OCI-LY7 (cell line): ENCODE data around the gene ASIC2. TPM values are rescaled to one million over a fixed set of nuclear protein-coding genes. Genes with fewer than 3 reads are reported as not detected.

Experiments used
- BruUV-seq: library from RNA; stranded (reverse); fragments of 400-500 nt; replicated peaks from 2 replicates; lab custom pipeline; 2021; lab: Mats Ljungman, UMichigan
- CTCF ChIA-PET: fragments of 300-600 bp; sonication (Branson Sonifier 250); formaldehyde crosslinking; loops from one replicate; lab custom pipeline; 2022; ENCODE audit warnings: antibody characterized with exemption; ENCODE audit not compliant: unreplicated experiment; lab: Charles Lee
- POLR2A ChIA-PET: fragments of 300-600 bp; sonication (Branson Sonifier 250); formaldehyde crosslinking; loops from one replicate; lab custom pipeline; 2022; ENCODE audit warnings: antibody characterized with exemption; lab: Charles Lee
- DNase-seq: peaks from one replicate; pipeline ENCODE4 v3.0.0-alpha.2; 2015; ENCODE audit warnings: low spot score
- H2AFZ ChIP-seq: fragments of 200-600 bp; sonication (generic), shearing (Covaris generic); 2 replicates; pipeline ENCODE4 v1.6.1; 2014; ENCODE audit warnings: mild to moderate bottlenecking, antibody characterized with exemption, low read length, moderate library complexity
- H3K27ac ChIP-seq: fragments of 200-600 bp; sonication (generic); 2 replicates; pipeline ENCODE4 v1.5.1; 2014; ENCODE audit warnings: mixed run types, low read depth, mild to moderate bottlenecking, moderate library complexity, low read length, inconsistent platforms; ENCODE audit not compliant: poor library complexity, severe bottlenecking
- H3K36me3 ChIP-seq: fragments of 200-600 bp; sonication (generic); 2 replicates; pipeline ENCODE4 v1.6.1; 2014; ENCODE audit warnings: mild to moderate bottlenecking, antibody characterized with exemption, low read length, moderate library complexity, mixed read lengths; ENCODE audit not compliant: insufficient read depth
- H3K4me1 ChIP-seq: fragments of 200-600 bp; sonication (generic); 2 replicates; pipeline ENCODE4 v1.5.1; 2014; ENCODE audit warnings: mild to moderate bottlenecking, low read length; ENCODE audit not compliant: insufficient read depth, poor library complexity, severe bottlenecking
- H3K4me2 ChIP-seq: fragments of 200-600 bp; sonication (generic); 2 replicates; pipeline ENCODE4 v1.6.1; 2014; ENCODE audit warnings: mild to moderate bottlenecking, low read length
- H3K4me3 ChIP-seq: fragments of 200-600 bp; sonication (generic); 2 replicates; pipeline ENCODE4 v1.5.1; 2014; ENCODE audit warnings: mild to moderate bottlenecking, low read depth, low read length; ENCODE audit not compliant: poor library complexity, severe bottlenecking
- H3K79me2 ChIP-seq: fragments of 200-600 bp; sonication (generic); 2 replicates; pipeline ENCODE4 v1.6.1; 2016; ENCODE audit warnings: low read depth, mild to moderate bottlenecking, low read length, moderate library complexity, mixed read lengths; ENCODE audit not compliant: insufficient read depth
- H3K9me2 ChIP-seq: fragments of 200-600 bp; sonication (generic); 2 replicates; pipeline ENCODE4 v1.6.1; 2016; ENCODE audit warnings: mild to moderate bottlenecking, low read length, mixed read lengths; ENCODE audit not compliant: insufficient read depth
- H3K9me3 ChIP-seq: fragments of 200-600 bp; sonication (generic); 2 replicates; pipeline ENCODE4 v1.6.1; 2014; ENCODE audit warnings: mild to moderate bottlenecking, mixed run types, low read length, mixed read lengths
- H4K20me1 ChIP-seq: fragments of 200-600 bp; sonication (generic); 2 replicates; pipeline ENCODE4 v1.6.1; 2014; ENCODE audit warnings: mild to moderate bottlenecking, antibody characterized with exemption, low read length, moderate library complexity, mixed read lengths; ENCODE audit not compliant: insufficient read depth
- CTCF ChIP-seq: fragments of 200-600 bp; sonication (generic); conservative IDR thresholded peaks from 2 replicates; pipeline ENCODE4 v1.5.1; 2014; ENCODE audit warnings: mild to moderate bottlenecking, antibody characterized with exemption, low read length, moderate library complexity, mixed read lengths
- EZH2phosphoT487 ChIP-seq: fragments of 200-600 bp; sonication (generic); IDR thresholded peaks from 2 replicates; pipeline ENCODE4 v1.6.1; 2018; ENCODE audit warnings: low read depth, borderline replicate concordance, mild to moderate bottlenecking, mixed run types, antibody characterized with exemption, low read length, moderate library complexity, mixed read lengths
- intact Hi-C: fragments of 100-400 bp; cut with micrococcal nuclease; formaldehyde crosslinking; loops from one replicate; pipeline ENCODE4 v1.10.0; 2022; ENCODE audit not compliant: unreplicated experiment
- total RNA-seq, 2 experiments: library from RNA; depleted of rRNA in 1 of 2; stranded (reverse); fragments of >200 nt in 1 of 2; shearing (Covaris generic) in 1 of 2; gene quantifications; 2 replicates each; pipeline ENCODE4 v1.2.3, GENCODE V29; 2014 to 2022

Gene ASIC2
- total RNA-seq, 2 experiments from 2014 or later, result not detected

DNA sequence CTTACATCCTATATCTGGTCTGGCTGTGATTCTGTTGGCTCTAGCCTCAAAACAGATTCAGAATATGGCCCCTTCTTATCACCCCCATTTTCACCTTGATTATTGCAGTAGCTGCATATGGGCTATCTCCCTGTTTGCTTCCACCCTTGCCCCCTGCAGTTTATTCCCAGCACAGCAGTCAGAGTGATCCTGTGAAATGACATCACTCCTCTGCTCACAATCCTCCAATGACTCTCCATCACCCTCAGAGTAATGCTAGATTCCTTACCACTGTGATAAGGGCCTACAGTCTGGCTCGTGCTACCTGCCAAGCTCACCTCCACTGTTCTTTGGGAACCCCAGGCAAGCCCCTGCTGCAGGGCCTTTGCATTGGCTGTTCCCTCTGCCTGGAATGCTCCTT is 92.5 kb downstream of the ASIC2 start:
- no peak for TF ChIP-seq CTCF
- no peak for TF ChIP-seq EZH2phosphoT487

GRCh38 chr17:33199571-33200510 is 93.3 kb downstream of the ASIC2 start:
- POLR2A ChIA-PET, result no interaction called here
- Histone ChIP-seq H3K9me2 (no peaks in the 10 kb centered on the region), H3K4me1 (no peaks in the 10 kb centered on the region), H3K36me3 (no peaks in the 10 kb centered on the region), H3K79me2 (no peaks in the 10 kb centered on the region), H3K4me3 (no peak overlapping the region), H3K4me2 (no peak overlapping the region), H3K27ac (no peak overlapping the region), H4K20me1 (no peaks in the 10 kb centered on the region), H2AFZ (no peak overlapping the region), H3K9me3 (no peaks in the 10 kb centered on the region)
- intact Hi-C loops, result no loop called here
- BruUV-seq, result no TSS peak
- CTCF ChIA-PET, result no interaction called here
- DNase-seq, result no peak
- TF ChIP-seq EZH2phosphoT487 (no peak), CTCF (no peak)

More for the DNA sequence above, 92.5 kb downstream of the ASIC2 start:
- H3K27ac ChIP-seq, result no peak overlapping the region
- H4K20me1 ChIP-seq, result no peaks in the 10 kb centered on the region
- BruUV-seq, result no TSS peak
- H3K9me2 ChIP-seq, result no peaks in the 10 kb centered on the region
- POLR2A ChIA-PET, result no interaction called here
- intact Hi-C loops, result no loop called here
- no peak overlapping the region for H3K4me3 ChIP-seq
- H3K4me1 ChIP-seq, result no peaks in the 10 kb centered on the region
- H3K79me2 ChIP-seq, result no peaks in the 10 kb centered on the region
- H3K9me3 ChIP-seq, result no peaks in the 10 kb centered on the region
- CTCF ChIA-PET, result no interaction called here
- H3K36me3 ChIP-seq, result no peaks in the 10 kb centered on the region
- no peak overlapping the region for H3K4me2 ChIP-seq
- DNase-seq, result no peak
- no peak overlapping the region for H2AFZ ChIP-seq

- H3K9me2 ChIP-seq, result no peaks in the 10 kb centered on the region
- H3K9me3 ChIP-seq, result no peaks in the 10 kb centered on the region
- no peak overlapping the region for H2AFZ ChIP-seq
- BruUV-seq, result no TSS peak
- H3K4me2 ChIP-seq, result no peak overlapping the region
- H3K36me3 ChIP-seq, result no peaks in the 10 kb centered on the region
- ChIA-PET POLR2A (no interaction called here), CTCF (no interaction called here)
- H3K4me1 ChIP-seq, result no peaks in the 10 kb centered on the region
- DNase-seq, result no peak
- TF ChIP-seq EZH2phosphoT487, result no peak
- H3K79me2 ChIP-seq, result no peaks in the 10 kb centered on the region
- intact Hi-C loops, result no loop called here
- H3K4me3 ChIP-seq, result no peak overlapping the region
- H3K27ac ChIP-seq, result no peak overlapping the region
- no peaks in the 10 kb centered on the region for H4K20me1 ChIP-seq
Measured at GRCh38 chr17:33198954-33199353, 94.1 kb downstream of the ASIC2 start.
